Measurements from ENCODE around the gene ERBB4. TPM values are rescaled to one million over a fixed set of nuclear protein-coding genes. Genes with fewer than 3 reads are reported as not detected.
"Not testable (repeated sequence)": the region's sequence is repeated elsewhere in the genome, so short reads cannot be mapped to it uniquely, and the experiment has no call there.

ERBB4 gene
- total RNA-seq, 1 donor from 2014 or later: 25.3 TPM

DNA sequence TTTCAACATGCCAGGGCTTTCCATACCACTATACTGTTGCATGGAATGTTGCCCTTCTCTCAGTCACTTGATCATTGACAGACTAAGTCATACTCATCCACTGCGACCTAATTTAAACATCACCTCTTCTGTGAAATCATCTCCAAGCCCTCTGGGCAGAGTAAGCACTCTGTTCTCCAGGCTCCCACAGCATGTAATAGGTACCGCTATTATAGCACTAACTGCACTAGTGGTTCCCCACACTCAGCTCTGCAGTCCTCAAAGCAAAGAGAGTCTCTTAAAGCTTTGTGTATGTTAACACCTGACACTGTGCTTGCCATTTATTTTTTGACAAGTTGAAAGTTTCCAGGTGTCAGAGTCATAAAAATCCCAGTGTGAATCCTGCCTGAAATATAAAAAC, 947.2 kb downstream of the ERBB4 start:
- TF ChIP-seq, protein P1, sequence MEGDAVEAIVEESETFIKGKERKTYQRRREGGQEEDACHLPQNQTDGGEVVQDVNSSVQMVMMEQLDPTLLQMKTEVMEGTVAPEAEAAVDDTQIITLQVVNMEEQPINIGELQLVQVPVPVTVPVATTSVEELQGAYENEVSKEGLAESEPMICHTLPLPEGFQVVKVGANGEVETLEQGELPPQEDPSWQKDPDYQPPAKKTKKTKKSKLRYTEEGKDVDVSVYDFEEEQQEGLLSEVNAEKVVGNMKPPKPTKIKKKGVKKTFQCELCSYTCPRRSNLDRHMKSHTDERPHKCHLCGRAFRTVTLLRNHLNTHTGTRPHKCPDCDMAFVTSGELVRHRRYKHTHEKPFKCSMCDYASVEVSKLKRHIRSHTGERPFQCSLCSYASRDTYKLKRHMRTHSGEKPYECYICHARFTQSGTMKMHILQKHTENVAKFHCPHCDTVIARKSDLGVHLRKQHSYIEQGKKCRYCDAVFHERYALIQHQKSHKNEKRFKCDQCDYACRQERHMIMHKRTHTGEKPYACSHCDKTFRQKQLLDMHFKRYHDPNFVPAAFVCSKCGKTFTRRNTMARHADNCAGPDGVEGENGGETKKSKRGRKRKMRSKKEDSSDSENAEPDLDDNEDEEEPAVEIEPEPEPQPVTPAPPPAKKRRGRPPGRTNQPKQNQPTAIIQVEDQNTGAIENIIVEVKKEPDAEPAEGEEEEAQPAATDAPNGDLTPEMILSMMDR (IDR thresholded peaks at IDR 0.05): no peak
- Histone ChIP-seq H3K36me3 (no peaks in the 10 kb centered on the region), H3K9me3 (no peaks in the 10 kb centered on the region), H3K4me3 (no peak overlapping the region), H3K27me3 (ENCODE audit: low read depth) (no peaks in the 10 kb centered on the region), H3K27ac (no peak overlapping the region), H3K4me1 (no peaks in the 10 kb centered on the region)
- intact Hi-C loops (cut with DNase I): no loop called here
- DNase-seq (no peak), ATAC-seq (no peak)

DNA sequence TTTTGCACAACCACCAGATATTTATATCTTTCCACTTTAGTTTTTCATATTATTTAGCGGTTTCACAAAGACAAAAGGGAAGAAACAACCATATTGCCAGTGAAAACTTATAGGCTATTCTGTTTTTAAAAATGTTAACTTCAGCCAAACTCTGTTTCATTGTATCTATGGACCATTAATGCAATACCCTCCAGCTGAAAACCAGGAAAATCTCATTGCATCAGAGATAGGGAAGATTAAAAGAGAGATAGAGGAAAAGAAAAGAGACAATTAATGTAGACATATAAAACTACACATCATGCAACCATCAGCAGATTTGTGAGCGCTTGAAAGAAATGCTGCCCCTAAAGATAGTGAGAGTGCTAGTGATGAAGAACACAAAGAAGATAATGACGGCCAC, 970.2 kb downstream of the ERBB4 start:
- no peak for ATAC-seq
- no peak overlapping the region for H3K4me3 ChIP-seq
- no peaks in the 10 kb centered on the region for H3K36me3 ChIP-seq
- H3K27ac ChIP-seq: no peak overlapping the region
- H3K9me3 ChIP-seq: no peaks in the 10 kb centered on the region
- intact Hi-C loops (cut with DNase I): no loop called here
- no peaks in the 10 kb centered on the region for H3K27me3 ChIP-seq (ENCODE audit: low read depth)
- TF ChIP-seq, protein P1 (IDR thresholded peaks at IDR 0.05): no peak
- DNase-seq: no peak
- H3K4me1 ChIP-seq: no peaks in the 10 kb centered on the region

DNA sequence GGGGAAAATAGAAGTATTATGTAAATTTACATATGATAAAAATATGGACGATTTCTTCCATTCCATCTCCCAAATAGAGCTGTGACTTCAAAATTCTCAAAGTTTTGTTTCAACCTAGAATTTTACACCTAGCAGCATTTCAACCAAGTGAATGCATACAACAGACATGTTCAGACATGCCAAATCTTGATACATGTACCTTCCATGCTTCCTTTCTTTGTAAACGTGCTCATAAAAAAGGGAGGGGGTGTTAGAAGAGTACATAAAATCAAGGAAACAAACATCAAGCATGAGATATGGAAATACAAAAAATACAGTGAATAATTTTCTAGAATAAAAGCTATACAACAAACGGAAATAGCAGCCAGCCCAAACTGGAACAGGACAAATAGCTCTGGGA, 974.2 kb downstream of the ERBB4 start:
- Histone ChIP-seq H3K27ac (no peak overlapping the region), H3K4me1 (no peaks in the 10 kb centered on the region), H3K4me3 (no peak overlapping the region), H3K9me3 (no peaks in the 10 kb centered on the region), H3K27me3 (ENCODE audit: low read depth) (no peaks in the 10 kb centered on the region), H3K36me3 (no peaks in the 10 kb centered on the region)
- TF ChIP-seq, protein P1 (IDR thresholded peaks at IDR 0.05): no peak
- ATAC-seq (no peak), DNase-seq (no peak)
- intact Hi-C loops (cut with DNase I): no loop called here

DNA sequence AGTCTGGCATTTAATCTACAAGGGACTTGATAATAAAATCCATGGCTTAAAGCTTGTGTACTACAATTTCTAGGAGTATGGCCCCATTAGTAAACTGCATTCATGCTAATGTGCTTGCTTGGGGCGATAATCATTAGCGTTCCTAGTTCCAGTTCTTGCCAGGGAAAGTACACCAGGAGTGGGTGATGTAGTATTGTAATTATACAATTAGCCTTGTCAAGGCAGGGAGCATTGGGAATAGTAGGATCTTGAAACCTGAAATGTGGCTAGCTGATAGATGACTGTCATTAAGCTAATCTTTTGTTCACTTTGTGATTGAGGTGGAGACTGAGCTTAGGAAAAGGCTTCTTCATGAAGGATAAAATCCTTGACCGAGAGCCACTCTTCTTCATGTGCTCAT, 993.0 kb downstream of the ERBB4 start:
- no peak for DNase-seq
- TF ChIP-seq, protein P1 (IDR thresholded peaks at IDR 0.05): no peak
- intact Hi-C loops (cut with DNase I): no loop called here
- no peaks in the 10 kb centered on the region for H3K4me1 ChIP-seq
- no peaks in the 10 kb centered on the region for H3K27me3 ChIP-seq (ENCODE audit: low read depth)
- ATAC-seq: no peak
- no peaks in the 10 kb centered on the region for H3K36me3 ChIP-seq
- H3K4me3 ChIP-seq: no peak overlapping the region
- H3K9me3 ChIP-seq: no peaks in the 10 kb centered on the region
- H3K27ac ChIP-seq: no peak overlapping the region

DNA sequence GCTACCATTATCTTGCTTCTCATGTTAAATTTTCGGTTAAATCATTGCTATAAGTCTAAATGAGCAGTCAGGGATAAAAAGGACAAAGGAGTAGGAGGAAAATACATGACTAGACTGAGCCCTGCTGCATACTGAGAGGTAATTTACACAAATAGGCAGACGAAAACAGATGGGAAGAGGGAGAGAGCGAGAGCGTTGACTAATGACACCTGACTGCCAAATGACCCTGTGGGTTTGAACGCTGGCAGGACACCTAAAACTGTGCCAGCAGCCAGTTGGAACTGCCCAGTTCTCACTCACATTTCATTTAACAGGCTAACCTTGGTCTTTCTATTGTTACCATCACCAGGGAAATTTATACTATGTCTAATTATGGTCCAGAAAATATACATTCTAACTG, 1004.0 kb downstream of the ERBB4 start:
- intact Hi-C loops (cut with DNase I): no loop called here
- Histone ChIP-seq H3K4me1 (no peaks in the 10 kb centered on the region), H3K36me3 (no peaks in the 10 kb centered on the region), H3K27me3 (ENCODE audit: low read depth) (no peaks in the 10 kb centered on the region), H3K27ac (no peak overlapping the region), H3K4me3 (no peak overlapping the region), H3K9me3 (peaks cover 6% of the 10 kb centered on the region)
- ATAC-seq (no peak), DNase-seq (no peak)
- TF ChIP-seq, protein P1 (IDR thresholded peaks at IDR 0.05): no peak

DNA sequence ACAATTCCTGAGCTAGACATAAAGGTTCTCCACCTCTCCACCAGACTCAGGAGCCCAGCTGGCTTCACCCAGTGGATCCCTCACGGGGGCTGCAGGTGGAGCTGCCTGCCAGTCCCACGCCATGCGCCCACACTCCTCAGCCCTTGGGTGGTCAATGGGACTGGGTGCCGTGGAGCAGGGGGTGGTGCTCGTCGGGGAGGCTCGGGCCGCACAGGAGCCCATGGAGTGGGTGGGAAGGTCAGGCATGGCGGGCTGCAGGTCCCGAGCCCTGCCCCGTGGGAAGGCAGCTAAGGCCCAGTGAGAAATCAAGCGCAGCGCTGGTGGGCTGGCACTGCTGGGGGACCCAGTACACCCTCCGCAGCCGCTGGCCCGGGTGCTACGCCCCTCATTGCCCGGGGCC, 1014.4 kb downstream of the ERBB4 start:
- H3K4me1 ChIP-seq; H3K36me3 ChIP-seq; DNase-seq; H3K4me3 ChIP-seq; H3K27me3 ChIP-seq (ENCODE audit: low read depth); H3K27ac ChIP-seq; ATAC-seq; H3K9me3 ChIP-seq; intact Hi-C loops (cut with DNase I): not testable (repeated sequence)
